HG03469 (cell line): ENCODE data around the gene POMC.
"Not testable (repeated sequence)": the region's sequence is repeated elsewhere in the genome, so short reads cannot be mapped to it uniquely, and the experiment has no call there.

Experiments
- ATAC-seq: cut with Tn5 transposase; IDR thresholded peaks from one replicate; pipeline ENCODE4 v1.9.1; 2021; ENCODE audit warnings: mild to moderate bottlenecking, moderate library complexity, moderate number of reproducible peaks; ENCODE audit not compliant: unreplicated experiment

The POMC gene

GRCh38 chr2:25177211-25177611 lies 8.8 kb upstream of the POMC start:
- no peak for ATAC-seq

GRCh38 chr2:25176541-25177181 lies 8.3 kb upstream of the POMC start:
- no peak for ATAC-seq

GRCh38 chr2:25176138-25176537 lies 7.8 kb upstream of the POMC start:
- no peak for ATAC-seq

GRCh38 chr2:25174192-25174861 lies 5.9 kb upstream of the POMC start:
- no peak for ATAC-seq

- ATAC-seq = no peak
Observed at GRCh38 chr2:25173719-25174118, 5.3 kb upstream of the POMC start.

- ATAC-seq = no peak
Observed at GRCh38 chr2:25170888-25171287, 2.5 kb upstream of the POMC start.

- ATAC-seq = no peak
Observed at GRCh38 chr2:25169073-25169470, 692 bp upstream of the POMC start.

GRCh38 chr2:25165992-25166875 lies 2.1 kb downstream of the POMC start:
- no peak for ATAC-seq

GRCh38 chr2:25164561-25164960 lies 3.8 kb downstream of the POMC start:
- no peak for ATAC-seq

GRCh38 chr2:25162061-25162460 lies 6.3 kb downstream of the POMC start:
- ATAC-seq = not testable (repeated sequence)

GRCh38 chr2:25161055-25161781 lies 7.2 kb downstream of the POMC start:
- ATAC-seq = no peak

- ATAC-seq = no peak
Observed at GRCh38 chr2:25160376-25160775, 8.0 kb downstream of the POMC start.

- no peak for ATAC-seq
Observed at GRCh38 chr2:25159949-25160348, 8.4 kb downstream of the POMC start.

- no peak for ATAC-seq
Observed at GRCh38 chr2:25158096-25158852, 10.1 kb downstream of the POMC start.

- ATAC-seq = no peak
Observed at GRCh38 chr2:25155401-25155800, 13.0 kb downstream of the POMC start.

- no peak for ATAC-seq
Observed at GRCh38 chr2:25151718-25152117, 16.7 kb downstream of the POMC start.

- ATAC-seq = not testable (repeated sequence)
Observed at GRCh38 chr2:25150993-25151392, 17.4 kb downstream of the POMC start.

GRCh38 chr2:25149646-25150045 lies 18.7 kb downstream of the POMC start:
- no peak for ATAC-seq

GRCh38 chr2:25146896-25147295 lies 21.5 kb downstream of the POMC start:
- ATAC-seq = no peak

GRCh38 chr2:25145803-25146202 lies 22.6 kb downstream of the POMC start:
- no peak for ATAC-seq
